DOHH2 (cell line): Measurements from ENCODE around the gene CORO1C.
"Not testable (repeated sequence)": the region's sequence is repeated elsewhere in the genome, so short reads cannot be mapped to it uniquely, and the experiment has no call there.

Experiments
- H3F3A ChIP-seq: fragments of 200-600 bp; sonication (generic), shearing (Covaris generic); 2 replicates; pipeline ENCODE4 v1.6.0; 2016; ENCODE audit warnings: antibody characterized with exemption, mild to moderate bottlenecking; ENCODE audit not compliant: control insufficient read depth, insufficient read depth
- H3K27ac ChIP-seq: fragments of 200-600 bp; sonication (generic); 2 replicates; pipeline ENCODE4 v1.5.1; 2014; ENCODE audit warnings: low read depth, mild to moderate bottlenecking, low read length, moderate library complexity
- H3K27me3 ChIP-seq: fragments of 200-600 bp; sonication (generic); 2 replicates; pipeline ENCODE4 v1.6.1; 2014; ENCODE audit warnings: mild to moderate bottlenecking, low read length, mixed read lengths; ENCODE audit not compliant: control insufficient read depth
- H3K36me3 ChIP-seq: fragments of 200-600 bp; sonication (generic); 2 replicates; pipeline ENCODE4 v1.6.1; 2014; ENCODE audit warnings: mild to moderate bottlenecking, low read length, moderate library complexity, mixed read lengths; ENCODE audit not compliant: control insufficient read depth
- H3K4me1 ChIP-seq: fragments of 200-600 bp; sonication (generic); 2 replicates; pipeline ENCODE4 v1.6.1; 2014; ENCODE audit warnings: mild to moderate bottlenecking, low read length, mixed read lengths; ENCODE audit not compliant: control insufficient read depth
- H3K4me2 ChIP-seq: fragments of 200-600 bp; sonication (generic); 2 replicates; pipeline ENCODE4 v1.6.0; 2014; ENCODE audit warnings: mild to moderate bottlenecking, low read length, moderate library complexity
- H3K4me3 ChIP-seq: fragments of 200-600 bp; sonication (generic); 2 replicates; pipeline ENCODE4 v1.5.1; 2014; ENCODE audit warnings: mild to moderate bottlenecking, low read length, mixed read lengths
- H3K79me2 ChIP-seq: fragments of 200-600 bp; sonication (generic); 2 replicates; pipeline ENCODE4 v1.6.1; 2014; ENCODE audit warnings: mild to moderate bottlenecking, low read length, mixed read lengths; ENCODE audit not compliant: control insufficient read depth
- H3K9me2 ChIP-seq: fragments of 200-600 bp; sonication (generic); replicated peaks from 2 replicates; pipeline ENCODE4 v1.6.1; 2014; ENCODE audit warnings: mild to moderate bottlenecking, low read length, mixed read lengths; ENCODE audit not compliant: control insufficient read depth
- H3K9me3 ChIP-seq: fragments of 200-600 bp; sonication (generic); 2 replicates; pipeline ENCODE4 v1.6.1; 2014; ENCODE audit warnings: antibody characterized with exemption, low read length, mixed read lengths; ENCODE audit not compliant: control insufficient read depth, insufficient read depth
- H4K20me1 ChIP-seq: fragments of 200-600 bp; sonication (generic); 2 replicates; pipeline ENCODE4 v1.6.0; 2014; ENCODE audit warnings: low read depth, mild to moderate bottlenecking, antibody characterized with exemption, low read length, moderate library complexity; ENCODE audit not compliant: control insufficient read depth, insufficient read depth
- CTCF ChIP-seq: fragments of 200-600 bp; sonication (generic); IDR thresholded peaks from one replicate; pipeline ENCODE4 v1.5.1; 2014; ENCODE audit warnings: antibody characterized with exemption, mild to moderate bottlenecking, low read depth, low read length; ENCODE audit not compliant: poor library complexity, severe bottlenecking
- EZH2phosphoT487 ChIP-seq: fragments of 200-600 bp; sonication (generic); IDR thresholded peaks from 2 replicates; pipeline ENCODE4 v1.6.1; 2017; ENCODE audit warnings: borderline replicate concordance, mild to moderate bottlenecking, antibody characterized with exemption, low read length, moderate library complexity, mixed read lengths

Gene CORO1C

DNA sequence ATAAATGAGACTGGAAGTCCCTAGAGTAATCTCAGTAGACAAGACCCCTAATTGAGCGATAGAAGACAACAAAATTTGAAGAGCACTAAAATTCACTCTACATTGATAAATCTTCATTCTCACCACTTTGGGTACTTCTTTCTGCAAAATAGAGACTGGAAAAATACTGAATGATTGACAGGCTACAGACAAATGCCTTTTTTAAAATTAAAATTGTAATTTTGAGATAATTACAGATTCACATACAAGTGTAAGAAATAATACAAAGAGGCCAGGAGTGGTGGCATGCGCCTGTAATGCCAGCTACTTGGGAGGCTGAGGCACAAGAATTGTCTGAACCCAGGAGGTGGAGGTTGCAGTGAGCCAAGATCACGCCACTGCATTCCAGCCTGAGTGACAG is 4.5 kb upstream of the CORO1C start:
- Histone ChIP-seq H3K4me2 (no peak overlapping the region), H3K4me3 (no peak overlapping the region), H3K9me2 (no peaks in the 10 kb centered on the region), H3K79me2 (no peaks in the 10 kb centered on the region), H3K27me3 (peaks cover 5% of the 10 kb centered on the region; the same call in 1 of the 2 replicates), H3F3A (no peaks in the 10 kb centered on the region), H3K4me1 (peaks cover 19% of the 10 kb centered on the region), H3K36me3 (no peaks in the 10 kb centered on the region), H3K27ac (no peak overlapping the region), H4K20me1 (no peaks in the 10 kb centered on the region), H3K9me3 (no peaks in the 10 kb centered on the region)
- TF ChIP-seq EZH2phosphoT487 = no peak
- no peak for TF ChIP-seq CTCF

DNA sequence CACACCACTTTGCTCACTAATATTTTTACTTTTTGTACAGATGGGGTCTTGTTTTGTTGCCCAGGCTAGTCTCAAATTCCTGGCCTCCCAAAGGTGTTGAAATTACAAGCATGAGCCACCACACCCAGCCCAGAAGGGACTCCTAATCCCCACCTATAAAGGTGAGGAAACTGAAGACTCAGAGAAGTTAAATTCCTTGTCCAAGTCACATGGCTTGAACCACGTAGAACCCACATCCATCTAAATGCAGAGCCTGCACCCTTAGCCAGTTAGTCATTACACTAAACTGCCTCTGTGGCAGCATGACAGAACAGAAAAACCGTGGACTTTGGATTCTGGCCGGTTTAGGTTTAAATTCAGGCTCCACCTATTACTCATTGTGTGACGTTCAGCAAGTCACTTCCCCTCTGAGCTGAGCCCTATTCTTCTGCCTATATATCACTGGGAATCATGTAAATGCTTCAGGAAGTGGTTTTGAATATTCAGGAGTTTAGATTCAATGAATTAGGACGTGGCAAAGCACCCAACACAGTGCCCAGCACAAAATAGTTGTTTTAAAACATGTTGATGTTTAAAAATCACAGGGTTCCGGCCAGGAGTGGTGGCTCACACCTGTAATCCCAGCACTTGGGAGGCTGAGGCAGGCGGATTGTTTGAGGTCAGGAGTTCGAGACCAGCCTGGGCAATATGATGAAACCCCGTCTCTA is 3.0 kb upstream of the CORO1C start:
- TF ChIP-seq EZH2phosphoT487 = no peak
- TF ChIP-seq CTCF = no peak
- Histone ChIP-seq H3F3A (peaks cover 5% of the 10 kb centered on the region; the same call in 1 of the 2 replicates), H3K9me3 (no peaks in the 10 kb centered on the region), H3K4me2 (peak overlapping the region; percentile 38), H4K20me1 (no peaks in the 10 kb centered on the region), H3K79me2 (no peaks in the 10 kb centered on the region; the same call in 1 of the 2 replicates), H3K4me1 (peaks cover 34% of the 10 kb centered on the region), H3K27me3 (peaks cover 16% of the 10 kb centered on the region), H3K36me3 (no peaks in the 10 kb centered on the region), H3K9me2 (no peaks in the 10 kb centered on the region), H3K4me3 (no peak overlapping the region), H3K27ac (no peak overlapping the region)

- peaks cover 18% of the 10 kb centered on the region for H3K27me3 ChIP-seq
- H3K4me1 ChIP-seq = peaks cover 43% of the 10 kb centered on the region
- not testable (repeated sequence) for H3K9me3 ChIP-seq, H3K36me3 ChIP-seq, H3F3A ChIP-seq, H3K9me2 ChIP-seq, H3K79me2 ChIP-seq, H3K4me3 ChIP-seq, H3K27ac ChIP-seq, H3K4me2 ChIP-seq, H4K20me1 ChIP-seq
Observed at GRCh38 chr12:108733230-108733531, 1.9 kb upstream of the CORO1C start.

DNA sequence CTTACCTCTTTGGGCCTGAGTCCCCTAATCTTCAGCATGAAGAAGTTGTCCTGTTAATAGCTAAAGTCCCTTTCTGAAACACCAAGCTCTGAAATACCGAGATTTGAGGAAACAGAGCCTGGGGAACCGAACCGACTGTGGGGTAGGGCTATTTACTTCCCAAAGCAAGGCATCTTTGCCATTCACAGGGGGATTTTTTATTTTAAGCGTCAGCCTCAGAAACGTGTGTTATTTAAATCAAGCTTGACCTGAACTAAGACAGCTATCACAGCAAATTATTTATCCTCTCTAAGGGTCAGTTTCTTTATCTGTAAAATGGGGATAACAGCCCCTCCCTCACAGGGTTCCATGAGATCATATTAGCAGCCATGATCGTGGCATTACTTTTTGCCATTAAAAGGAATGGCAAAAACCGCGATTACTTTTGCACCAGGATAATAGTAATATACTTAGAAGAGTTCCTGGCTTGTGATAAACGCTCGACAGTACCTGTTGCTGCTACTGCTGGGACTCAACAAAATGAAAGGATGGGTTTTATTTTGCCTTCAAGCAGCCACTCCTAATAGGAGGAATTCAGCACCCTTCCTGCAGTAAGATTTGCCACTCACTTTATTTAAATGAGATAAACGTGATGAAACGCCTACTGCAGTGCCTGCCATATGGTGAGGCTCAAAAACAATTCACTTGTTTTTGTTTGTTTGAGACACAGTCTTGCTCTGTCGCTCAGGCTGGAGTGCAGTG is 1.3 kb upstream of the CORO1C start:
- TF ChIP-seq EZH2phosphoT487 = no peak
- no peak for TF ChIP-seq CTCF

More for the DNA sequence above, 1.3 kb upstream of the CORO1C start:
- no peaks in the 10 kb centered on the region for H3K9me2 ChIP-seq
- H3K9me3 ChIP-seq = no peaks in the 10 kb centered on the region
- no peak overlapping the region for H3K27ac ChIP-seq
- H3K4me2 ChIP-seq = peak overlapping the region; percentile 74
- peaks cover 5% of the 10 kb centered on the region; the same call in 1 of the 2 replicates for H3F3A ChIP-seq
- peaks cover 16% of the 10 kb centered on the region for H3K27me3 ChIP-seq
- H3K79me2 ChIP-seq = peaks cover 2% of the 10 kb centered on the region
- H3K36me3 ChIP-seq = no peaks in the 10 kb centered on the region
- peaks cover 43% of the 10 kb centered on the region for H3K4me1 ChIP-seq
- H4K20me1 ChIP-seq = no peaks in the 10 kb centered on the region
- H3K4me3 ChIP-seq = peak overlapping the region; percentile 77
